Osteoblast (primary cell): Measurements from ENCODE around the gene ARHGAP4. TPM values are rescaled to one million over a fixed set of nuclear protein-coding genes. Genes with fewer than 3 reads are reported as not detected.
A peak's percentile ranks its signal among the peaks of the same experiment; 100 is the strongest.

ENCODE experiments used
- DNase-seq: peaks from one replicate; pipeline ENCODE4 v3.0.0; 2011; ENCODE audit warnings: low spot score, mixed read lengths; ENCODE audit not compliant: insufficient read length; ENCODE audit errors: missing footprints
- H2AFZ ChIP-seq: 2 replicates; pipeline ENCODE4 v1.6.0; 2011; ENCODE audit warnings: mild to moderate bottlenecking, low read length
- H3K27ac ChIP-seq: 2 replicates; pipeline ENCODE4 v1.5.1; 2011; ENCODE audit warnings: mild to moderate bottlenecking, low read depth, low read length, moderate library complexity
- H3K27me3 ChIP-seq: 2 replicates; pipeline ENCODE4 v1.6.0; 2012; ENCODE audit warnings: mild to moderate bottlenecking, control low read depth, inconsistent platforms, low read length, moderate library complexity; ENCODE audit not compliant: insufficient read depth
- H3K36me3 ChIP-seq: 2 replicates; pipeline ENCODE4 v1.5.1; 2011; ENCODE audit warnings: mild to moderate bottlenecking, low read length, control low read depth, moderate library complexity; ENCODE audit not compliant: insufficient read depth
- H3K4me1 ChIP-seq: 2 replicates; pipeline ENCODE4 v1.5.1; 2011; ENCODE audit warnings: mild to moderate bottlenecking, low read length, control low read depth, moderate library complexity; ENCODE audit not compliant: insufficient read depth
- H3K4me2 ChIP-seq: 2 replicates; pipeline ENCODE4 v1.6.0; 2011; ENCODE audit warnings: mild to moderate bottlenecking, low read length; ENCODE audit not compliant: insufficient read depth
- H3K4me3 ChIP-seq: fragments of 200-600 bp; sonication (generic); 3 replicates; pipeline ENCODE4 v1.5.1; 2012; ENCODE audit warnings: mild to moderate bottlenecking, low read length, inconsistent platforms; ENCODE audit not compliant: insufficient read depth
- H3K79me2 ChIP-seq: 2 replicates; pipeline ENCODE4 v1.6.0; 2012; ENCODE audit warnings: mild to moderate bottlenecking, low read length, control low read depth, inconsistent platforms; ENCODE audit not compliant: insufficient read depth
- H3K9me3 ChIP-seq: 2 replicates; pipeline ENCODE4 v1.5.1; 2011; ENCODE audit warnings: low read depth, low read length, control low read depth
- H4K20me1 ChIP-seq: 2 replicates; pipeline ENCODE4 v1.6.0; 2012; ENCODE audit warnings: mild to moderate bottlenecking, low read length, control low read depth; ENCODE audit not compliant: insufficient read depth
- CTCF ChIP-seq: IDR thresholded peaks from 2 replicates; pipeline ENCODE4 v1.5.1; 2011; ENCODE audit warnings: mild to moderate bottlenecking, low read depth, low read length, moderate library complexity; ENCODE audit errors: extremely low read depth
- total RNA-seq: library from RNA; depleted of rRNA; stranded (reverse); fragments of >200 nt; gene quantifications from 2 replicates; pipeline ENCODE4 v1.2.3, GENCODE V29; 2012

Gene ARHGAP4
- total RNA-seq, 1 donor = 1.4 TPM

GRCh38 chrX:153900831-153901752 lies 25.0 kb downstream of the ARHGAP4 start:
- Histone ChIP-seq H3K4me1 (no peaks in the 10 kb centered on the region), H3K79me2 (no peaks in the 10 kb centered on the region), H3K27me3 (peaks cover 14% of the 10 kb centered on the region), H3K27ac (no peak overlapping the region), H4K20me1 (no peaks in the 10 kb centered on the region), H3K4me2 (peak overlapping the region; percentile 26), H3K36me3 (no peaks in the 10 kb centered on the region), H2AFZ (no peak overlapping the region), H3K4me3 (no peak overlapping the region), H3K9me3 (no peaks in the 10 kb centered on the region)
- peak; percentile 98 for DNase-seq
- no peak for TF ChIP-seq CTCF

GRCh38 chrX:153897899-153898298 lies 28.2 kb downstream of the ARHGAP4 start:
- Histone ChIP-seq H4K20me1 (no peaks in the 10 kb centered on the region), H3K36me3 (no peaks in the 10 kb centered on the region), H3K4me2 (no peak overlapping the region), H3K27ac (no peak overlapping the region), H2AFZ (no peak overlapping the region), H3K79me2 (no peaks in the 10 kb centered on the region), H3K9me3 (no peaks in the 10 kb centered on the region), H3K4me1 (no peaks in the 10 kb centered on the region), H3K27me3 (peaks cover 25% of the 10 kb centered on the region), H3K4me3 (no peak overlapping the region)
- DNase-seq = no peak
- no peak for TF ChIP-seq CTCF

- Histone ChIP-seq H3K27ac (no peak overlapping the region), H4K20me1 (no peaks in the 10 kb centered on the region), H3K79me2 (no peaks in the 10 kb centered on the region), H2AFZ (no peak overlapping the region), H3K9me3 (no peaks in the 10 kb centered on the region), H3K4me1 (no peaks in the 10 kb centered on the region), H3K36me3 (no peaks in the 10 kb centered on the region), H3K27me3 (peaks cover 57% of the 10 kb centered on the region), H3K4me3 (no peak overlapping the region), H3K4me2 (no peak overlapping the region)
- no peak for DNase-seq
- no peak for TF ChIP-seq CTCF
Observed at GRCh38 chrX:153889123-153889522, 36.9 kb downstream of the ARHGAP4 start.

- no peak for TF ChIP-seq CTCF
- Histone ChIP-seq H3K4me2 (no peak overlapping the region), H3K27me3 (peaks cover 61% of the 10 kb centered on the region), H4K20me1 (no peaks in the 10 kb centered on the region), H3K79me2 (no peaks in the 10 kb centered on the region), H3K4me3 (no peak overlapping the region), H3K9me3 (no peaks in the 10 kb centered on the region), H3K36me3 (no peaks in the 10 kb centered on the region), H3K4me1 (no peaks in the 10 kb centered on the region), H2AFZ (no peak overlapping the region), H3K27ac (no peak overlapping the region)
- DNase-seq = no peak
Observed at GRCh38 chrX:153888344-153888743, 37.7 kb downstream of the ARHGAP4 start.
